Measurements from ENCODE around the gene IFT122. TPM values are rescaled to one million over a fixed set of nuclear protein-coding genes. Genes with fewer than 3 reads are reported as not detected.

IFT122 gene
- total and polyA plus RNA-seq, 2 donors from 2014 or later, result 18.4 to 59.2 TPM

GRCh38 chr3:129565902-129566301, 125.9 kb downstream of the IFT122 start:
- Histone ChIP-seq H3K4me1 (ENCODE audit: control insufficient read depth in 2 of 3, insufficient read depth in 2 of 3, low read depth in 1 of 3, low read length in 3 of 3) (peaks cover 0 to 8% (median 0%) of the 10 kb centered on the region in 3 donors), H3K9me3 (ENCODE audit: control insufficient read depth in 2 of 3, insufficient read depth in 1 of 3, low read length in 3 of 3) (no peaks in the 10 kb centered on the region), H3K4me3 (ENCODE audit: low read length in 3 of 3) (no peak overlapping the region), H3K9ac (ENCODE audit: low read length in 3 of 3) (no peak overlapping the region), H3K36me3 (ENCODE audit: control insufficient read depth in 2 of 3, insufficient read depth in 3 of 3, low read length in 3 of 3) (peaks cover 0 to 4% (median 3%) of the 10 kb centered on the region in 3 donors), H3K27ac (ENCODE audit: low read depth in 2 of 2, low read length in 2 of 2) (no peak overlapping the region), H3K27me3 (ENCODE audit: control insufficient read depth, insufficient read depth, low read length) (no peaks in the 10 kb centered on the region)
- FAIRE-seq (no peak), DNase-seq (no peak)
- TF ChIP-seq, protein P1, sequence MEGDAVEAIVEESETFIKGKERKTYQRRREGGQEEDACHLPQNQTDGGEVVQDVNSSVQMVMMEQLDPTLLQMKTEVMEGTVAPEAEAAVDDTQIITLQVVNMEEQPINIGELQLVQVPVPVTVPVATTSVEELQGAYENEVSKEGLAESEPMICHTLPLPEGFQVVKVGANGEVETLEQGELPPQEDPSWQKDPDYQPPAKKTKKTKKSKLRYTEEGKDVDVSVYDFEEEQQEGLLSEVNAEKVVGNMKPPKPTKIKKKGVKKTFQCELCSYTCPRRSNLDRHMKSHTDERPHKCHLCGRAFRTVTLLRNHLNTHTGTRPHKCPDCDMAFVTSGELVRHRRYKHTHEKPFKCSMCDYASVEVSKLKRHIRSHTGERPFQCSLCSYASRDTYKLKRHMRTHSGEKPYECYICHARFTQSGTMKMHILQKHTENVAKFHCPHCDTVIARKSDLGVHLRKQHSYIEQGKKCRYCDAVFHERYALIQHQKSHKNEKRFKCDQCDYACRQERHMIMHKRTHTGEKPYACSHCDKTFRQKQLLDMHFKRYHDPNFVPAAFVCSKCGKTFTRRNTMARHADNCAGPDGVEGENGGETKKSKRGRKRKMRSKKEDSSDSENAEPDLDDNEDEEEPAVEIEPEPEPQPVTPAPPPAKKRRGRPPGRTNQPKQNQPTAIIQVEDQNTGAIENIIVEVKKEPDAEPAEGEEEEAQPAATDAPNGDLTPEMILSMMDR (IDR thresholded peaks at IDR 0.05; ENCODE audit: borderline replicate concordance, extremely low read depth, insufficient read depth), result no peak
- intact Hi-C loops (cut with DNase I), result no loop called here

GRCh38 chr3:129567176-129567705, 127.2 kb downstream of the IFT122 start:
- no peaks in the 10 kb centered on the region for H3K27me3 ChIP-seq (ENCODE audit: control insufficient read depth, insufficient read depth, low read length)
- H3K9me3 ChIP-seq (ENCODE audit: control insufficient read depth in 2 of 3, insufficient read depth in 1 of 3, low read length in 3 of 3), result no peaks in the 10 kb centered on the region
- no peak overlapping the region for H3K4me3 ChIP-seq (ENCODE audit: low read length in 3 of 3)
- intact Hi-C loops (cut with DNase I), result no loop called here
- FAIRE-seq (no peak), DNase-seq (no peak)
- no peaks in the 10 kb centered on the region for H3K4me1 ChIP-seq (ENCODE audit: control insufficient read depth in 2 of 3, insufficient read depth in 2 of 3, low read depth in 1 of 3, low read length in 3 of 3)
- H3K9ac ChIP-seq (ENCODE audit: low read length in 3 of 3), result no peak overlapping the region
- no peak overlapping the region for H3K27ac ChIP-seq (ENCODE audit: low read depth in 2 of 2, low read length in 2 of 2)
- TF ChIP-seq, protein P1 (IDR thresholded peaks at IDR 0.05; ENCODE audit: borderline replicate concordance, extremely low read depth, insufficient read depth), result no peak
- peaks cover 0 to 4% (median 3%) of the 10 kb centered on the region in 3 donors for H3K36me3 ChIP-seq (ENCODE audit: control insufficient read depth in 2 of 3, insufficient read depth in 3 of 3, low read length in 3 of 3)

DNA sequence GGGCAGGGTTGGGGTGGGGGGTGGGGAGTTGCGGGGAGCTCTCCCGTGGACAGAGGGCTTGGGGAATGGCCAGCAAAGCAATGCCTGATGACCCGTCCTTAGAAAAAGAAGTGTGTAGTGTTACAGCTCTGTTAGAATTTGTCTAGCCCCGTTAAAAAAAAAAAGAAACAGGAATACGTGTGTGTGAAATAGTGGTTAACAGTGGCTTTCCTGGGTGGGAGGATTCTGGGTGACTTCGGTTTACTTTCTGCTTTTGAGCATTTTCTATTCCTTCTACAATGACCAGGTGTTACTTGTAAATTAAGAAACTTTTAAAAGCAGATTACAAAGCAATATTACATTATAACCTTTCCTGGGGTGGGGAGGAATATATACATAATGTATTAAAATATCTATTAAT, 127.9 kb downstream of the IFT122 start:
- Histone ChIP-seq H3K4me1 (ENCODE audit: control insufficient read depth in 2 of 3, insufficient read depth in 2 of 3, low read depth in 1 of 3, low read length in 3 of 3) (no peaks in the 10 kb centered on the region), H3K27ac (ENCODE audit: low read depth in 2 of 2, low read length in 2 of 2) (no peak overlapping the region), H3K36me3 (ENCODE audit: control insufficient read depth in 2 of 3, insufficient read depth in 3 of 3, low read length in 3 of 3) (peaks cover 0 to 4% (median 3%) of the 10 kb centered on the region in 3 donors), H3K9me3 (ENCODE audit: control insufficient read depth in 2 of 3, insufficient read depth in 1 of 3, low read length in 3 of 3) (no peaks in the 10 kb centered on the region), H3K27me3 (ENCODE audit: control insufficient read depth, insufficient read depth, low read length) (no peaks in the 10 kb centered on the region), H3K4me3 (ENCODE audit: low read length in 3 of 3) (no peak overlapping the region), H3K9ac (ENCODE audit: low read length in 3 of 3) (no peak overlapping the region)
- TF ChIP-seq, protein P1 (IDR thresholded peaks at IDR 0.05; ENCODE audit: borderline replicate concordance, extremely low read depth, insufficient read depth), result no peak
- no peak for FAIRE-seq
- intact Hi-C loops (cut with DNase I), result no loop called here
- no peak for DNase-seq

DNA sequence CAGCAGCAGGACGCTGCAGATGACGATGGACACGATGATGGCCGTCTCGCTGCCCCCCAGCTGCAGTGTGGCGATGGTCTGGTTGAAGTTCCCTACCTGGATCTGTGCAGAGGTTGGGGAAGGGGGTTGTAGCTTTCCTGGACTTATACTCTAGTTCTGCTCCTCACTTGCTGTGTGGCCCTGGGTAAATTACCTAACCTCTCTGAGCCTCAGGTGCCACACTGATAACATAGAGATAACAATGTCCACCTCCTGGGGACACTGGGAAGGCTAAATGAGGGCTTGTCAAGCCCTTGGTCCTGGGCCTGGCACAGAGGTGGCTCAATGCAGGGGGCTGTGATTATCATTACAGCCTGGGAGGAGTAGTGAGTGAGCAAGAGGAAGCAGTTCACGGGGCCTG, 129.8 kb downstream of the IFT122 start:
- H3K27me3 ChIP-seq (ENCODE audit: control insufficient read depth, insufficient read depth, low read length), result no peaks in the 10 kb centered on the region
- peaks cover 0 to 4% (median 3%) of the 10 kb centered on the region in 3 donors for H3K36me3 ChIP-seq (ENCODE audit: control insufficient read depth in 2 of 3, insufficient read depth in 3 of 3, low read length in 3 of 3)
- H3K9ac ChIP-seq (ENCODE audit: low read length in 3 of 3), result no peak overlapping the region
- H3K27ac ChIP-seq (ENCODE audit: low read depth in 2 of 2, low read length in 2 of 2), result no peak overlapping the region
- TF ChIP-seq, protein P1 (IDR thresholded peaks at IDR 0.05; ENCODE audit: borderline replicate concordance, extremely low read depth, insufficient read depth), result no peak
- FAIRE-seq (no peak), DNase-seq (no peak)
- no peaks in the 10 kb centered on the region for H3K4me1 ChIP-seq (ENCODE audit: control insufficient read depth in 2 of 3, insufficient read depth in 2 of 3, low read depth in 1 of 3, low read length in 3 of 3)
- H3K9me3 ChIP-seq (ENCODE audit: control insufficient read depth in 2 of 3, insufficient read depth in 1 of 3, low read length in 3 of 3), result no peaks in the 10 kb centered on the region
- intact Hi-C loops (cut with DNase I), result no loop called here
- no peak overlapping the region for H3K4me3 ChIP-seq (ENCODE audit: low read length in 3 of 3)
